Nephron (organoid): ENCODE results near the gene BCAR3.

Experiments
- H3K27ac Mint-ChIP-seq, 3 experiments: 2 replicates each; pipeline ENCODE4 v1.8.0; 2020; ENCODE audit warnings: mixed read lengths in 3 of 3, mild to moderate bottlenecking in 2 of 3, moderate library complexity in 1 of 3
- H3K27me3 Mint-ChIP-seq: 2 replicates; pipeline ENCODE4 v1.8.0; 2021; ENCODE audit warnings: low read depth, mild to moderate bottlenecking, moderate library complexity, mixed read lengths
- H3K36me3 Mint-ChIP-seq: 2 replicates; pipeline ENCODE4 v1.8.0; 2020; ENCODE audit warnings: low read depth, mixed read lengths
- H3K4me1 Mint-ChIP-seq: 2 replicates; pipeline ENCODE4 v1.8.0; 2020; ENCODE audit warnings: mixed read lengths
- H3K4me3 Mint-ChIP-seq, 3 experiments: 2 replicates each; pipeline ENCODE4 v1.8.0; 2020; ENCODE audit warnings: mild to moderate bottlenecking in 3 of 3, mixed read lengths in 3 of 3, moderate library complexity in 2 of 3
- H3K9me3 Mint-ChIP-seq: 2 replicates; pipeline ENCODE4 v1.8.0; 2020; ENCODE audit warnings: mixed read lengths
- TF ChIP-seq, protein P1 (sequence below), 3 experiments: fragments of 200-600 bp; sonication (generic); IDR thresholded peaks; one replicate each; pipeline ENCODE4 v1.5.0; 2021; ENCODE audit warnings: antibody characterized with exemption in 3 of 3; ENCODE audit not compliant: unreplicated experiment in 3 of 3

BCAR3 gene

DNA sequence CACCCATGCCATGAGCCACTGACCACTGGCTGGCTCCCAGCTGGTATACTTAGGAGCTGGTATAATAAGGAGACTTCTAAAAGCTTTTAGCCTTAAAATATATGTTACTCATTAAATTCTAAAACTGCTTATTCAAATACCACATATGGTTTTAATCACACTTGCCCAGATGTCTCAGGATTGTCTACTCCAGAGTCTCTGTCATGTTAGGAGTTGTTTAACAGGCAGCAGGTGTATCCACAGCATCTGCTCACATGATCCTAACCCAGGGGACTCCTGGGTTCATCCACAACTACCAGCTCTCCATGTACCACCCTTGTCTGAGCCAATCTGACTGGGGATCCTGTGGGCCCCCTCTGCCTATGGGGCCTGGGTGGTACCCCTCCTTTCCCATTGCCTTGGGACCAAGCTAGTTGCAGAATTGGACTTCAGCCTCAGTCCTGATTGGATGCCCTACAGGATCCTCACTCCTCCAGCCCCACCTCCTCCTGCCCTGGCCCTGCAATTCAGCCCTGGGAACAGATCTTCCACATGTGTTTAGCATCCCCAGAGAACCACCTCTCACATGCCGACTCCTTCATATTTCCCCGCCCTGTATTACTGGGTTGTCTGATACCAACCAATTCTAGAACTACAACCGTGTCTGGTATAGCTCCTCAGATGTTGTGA, 61.3 kb downstream of the BCAR3 start:
- H3K27me3 Mint-ChIP-seq: peaks cover 3% of the 10 kb centered on the region
- no peaks in the 10 kb centered on the region for H3K36me3 Mint-ChIP-seq
- peak overlapping the region in 1 of 3 experiments; percentile 9 for H3K27ac Mint-ChIP-seq
- H3K4me3 Mint-ChIP-seq: no peak overlapping the region
- peaks cover 44% of the 10 kb centered on the region for H3K4me1 Mint-ChIP-seq
- no peaks in the 10 kb centered on the region for H3K9me3 Mint-ChIP-seq
- TF ChIP-seq, protein P1, sequence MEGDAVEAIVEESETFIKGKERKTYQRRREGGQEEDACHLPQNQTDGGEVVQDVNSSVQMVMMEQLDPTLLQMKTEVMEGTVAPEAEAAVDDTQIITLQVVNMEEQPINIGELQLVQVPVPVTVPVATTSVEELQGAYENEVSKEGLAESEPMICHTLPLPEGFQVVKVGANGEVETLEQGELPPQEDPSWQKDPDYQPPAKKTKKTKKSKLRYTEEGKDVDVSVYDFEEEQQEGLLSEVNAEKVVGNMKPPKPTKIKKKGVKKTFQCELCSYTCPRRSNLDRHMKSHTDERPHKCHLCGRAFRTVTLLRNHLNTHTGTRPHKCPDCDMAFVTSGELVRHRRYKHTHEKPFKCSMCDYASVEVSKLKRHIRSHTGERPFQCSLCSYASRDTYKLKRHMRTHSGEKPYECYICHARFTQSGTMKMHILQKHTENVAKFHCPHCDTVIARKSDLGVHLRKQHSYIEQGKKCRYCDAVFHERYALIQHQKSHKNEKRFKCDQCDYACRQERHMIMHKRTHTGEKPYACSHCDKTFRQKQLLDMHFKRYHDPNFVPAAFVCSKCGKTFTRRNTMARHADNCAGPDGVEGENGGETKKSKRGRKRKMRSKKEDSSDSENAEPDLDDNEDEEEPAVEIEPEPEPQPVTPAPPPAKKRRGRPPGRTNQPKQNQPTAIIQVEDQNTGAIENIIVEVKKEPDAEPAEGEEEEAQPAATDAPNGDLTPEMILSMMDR (IDR thresholded peaks at IDR 0.05; ENCODE audit: unreplicated experiment in 3 of 3): no peak

- H3K4me1 Mint-ChIP-seq: peaks cover 50% of the 10 kb centered on the region
- TF ChIP-seq, protein P1 (IDR thresholded peaks at IDR 0.05; ENCODE audit: unreplicated experiment in 3 of 3): no peak
- peak overlapping the region in 2 of 3 experiments; percentile 37 to 43 for H3K27ac Mint-ChIP-seq
- no peak overlapping the region for H3K4me3 Mint-ChIP-seq
- H3K9me3 Mint-ChIP-seq: no peaks in the 10 kb centered on the region
- H3K36me3 Mint-ChIP-seq: no peaks in the 10 kb centered on the region
- H3K27me3 Mint-ChIP-seq: peaks cover 3% of the 10 kb centered on the region
Observed at GRCh38 chr1:93619507-93620171, 62.0 kb downstream of the BCAR3 start.

DNA sequence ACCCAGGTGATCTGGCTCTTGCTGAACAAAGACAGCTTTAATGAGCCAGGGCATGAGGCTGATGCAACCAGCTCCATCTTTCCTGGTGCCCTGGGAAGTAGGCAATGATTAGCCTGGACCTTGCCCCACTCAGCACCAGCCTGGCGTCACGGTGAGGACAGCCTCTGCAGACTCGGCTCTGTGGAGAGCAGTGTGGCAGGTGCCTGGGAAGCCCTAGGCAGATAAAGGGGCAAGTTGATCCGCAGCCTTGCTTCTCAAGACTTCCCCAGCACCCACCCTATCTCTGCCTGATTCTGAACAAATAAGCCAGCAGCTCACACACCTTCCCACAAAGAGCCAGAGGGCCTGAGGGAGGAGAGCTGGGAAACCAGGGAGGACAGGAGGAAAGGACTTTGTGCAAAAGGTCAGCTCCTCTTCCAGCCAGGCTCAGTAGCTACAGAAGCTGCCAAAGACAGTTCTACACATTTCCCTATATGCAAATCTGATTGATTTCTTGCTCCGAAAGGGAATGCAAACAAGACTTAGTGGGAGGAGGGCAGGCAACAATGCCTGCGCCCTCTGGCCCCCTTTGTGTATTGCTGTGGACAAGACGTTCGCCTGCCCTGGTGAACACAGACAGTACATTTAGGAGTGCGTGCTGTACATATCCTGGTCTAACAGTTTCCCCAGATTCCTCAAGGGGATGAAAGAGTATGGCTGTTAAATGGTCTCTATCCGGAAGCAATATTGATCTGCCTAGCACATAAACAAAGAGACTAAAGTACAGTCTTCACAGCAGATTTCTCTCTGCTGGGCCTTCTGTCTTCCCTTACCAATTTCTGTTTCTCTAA, 63.8 kb downstream of the BCAR3 start:
- Mint-ChIP-seq H3K36me3 (no peaks in the 10 kb centered on the region), H3K27me3 (peaks cover 3% of the 10 kb centered on the region), H3K4me3 (peak overlapping the region in 1 of 3 experiments; percentile 42), H3K27ac (peak overlapping the region; percentile 90 to 97 (median 96)), H3K9me3 (no peaks in the 10 kb centered on the region), H3K4me1 (peaks cover 67% of the 10 kb centered on the region)
- TF ChIP-seq, protein P1 (IDR thresholded peaks at IDR 0.05; ENCODE audit: unreplicated experiment in 3 of 3): no peak

DNA sequence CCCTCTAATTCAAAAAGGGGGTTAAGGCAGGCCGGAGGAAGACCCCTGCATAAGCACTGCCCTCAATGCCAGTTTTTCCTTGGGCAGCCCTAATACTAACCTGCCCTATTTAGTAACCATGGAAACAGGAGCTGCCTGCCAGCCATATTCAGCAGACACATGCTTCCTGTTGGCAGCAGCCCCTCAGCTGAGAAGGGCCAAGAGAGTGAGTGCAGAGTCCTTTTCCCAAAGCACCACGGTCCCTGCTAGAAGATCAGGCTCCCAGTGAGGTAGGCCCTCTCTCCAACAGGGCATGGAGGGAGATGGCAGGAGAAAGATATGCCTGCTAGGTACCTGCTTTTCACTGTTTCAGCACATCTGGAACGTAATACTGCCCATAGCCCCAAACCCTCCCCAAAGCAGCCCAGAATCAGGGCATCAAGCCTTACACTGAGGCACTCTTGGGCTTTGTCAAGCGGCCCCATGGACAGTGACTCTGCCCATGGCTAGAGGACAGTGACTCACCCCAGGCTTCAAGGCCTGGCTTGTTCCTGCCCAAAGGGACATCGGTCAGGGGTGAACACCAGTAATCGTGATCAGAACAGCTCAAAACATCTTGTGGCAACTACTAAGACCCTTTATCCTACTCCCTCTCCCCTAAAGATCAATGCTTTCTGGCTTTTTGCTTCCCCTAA, 64.5 kb downstream of the BCAR3 start:
- TF ChIP-seq, protein P1 (IDR thresholded peaks at IDR 0.05; ENCODE audit: unreplicated experiment in 3 of 3): no peak

DNA sequence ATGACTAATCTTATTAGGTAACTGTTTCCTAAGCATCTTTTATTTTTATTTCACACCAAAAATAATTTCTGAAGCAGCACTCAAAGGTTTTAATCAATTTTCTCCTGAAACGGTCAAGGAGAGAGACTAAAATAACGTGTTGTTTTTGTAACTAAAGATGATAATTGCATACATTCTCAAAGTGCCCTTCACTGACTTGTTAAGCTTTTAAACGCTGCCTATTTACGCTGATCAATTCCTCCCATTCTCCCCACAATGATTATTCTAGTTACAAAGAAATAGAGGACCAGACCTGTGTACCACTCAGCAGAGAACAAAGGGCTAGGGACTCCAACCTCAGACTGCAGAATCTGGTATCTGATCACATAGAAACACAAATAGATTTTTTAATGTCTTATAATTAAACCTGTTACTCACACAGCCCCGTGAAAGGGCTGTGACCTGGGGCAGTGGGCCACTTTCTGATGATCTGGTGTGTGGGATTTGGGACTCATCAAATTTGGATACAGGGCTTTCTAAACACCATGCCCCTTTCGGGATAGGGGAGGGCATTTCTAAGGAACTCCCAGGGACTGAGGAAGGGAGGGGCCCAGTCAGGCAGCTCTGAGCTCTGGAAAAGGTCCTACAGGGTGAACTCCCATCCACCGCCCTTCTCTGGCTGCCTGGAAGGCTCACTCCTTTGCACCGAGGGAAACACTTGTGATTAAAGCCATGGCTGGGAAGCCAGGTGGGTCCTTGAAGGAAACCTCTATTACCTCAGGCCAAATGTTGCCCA, 65.2 kb downstream of the BCAR3 start:
- H3K4me1 Mint-ChIP-seq: peaks cover 82% of the 10 kb centered on the region
- peak overlapping the region; percentile 27 to 96 (median 79) for H3K27ac Mint-ChIP-seq
- H3K4me3 Mint-ChIP-seq: no peak overlapping the region
- H3K9me3 Mint-ChIP-seq: no peaks in the 10 kb centered on the region
- no peaks in the 10 kb centered on the region for H3K36me3 Mint-ChIP-seq
- TF ChIP-seq, protein P1 (IDR thresholded peaks at IDR 0.05; ENCODE audit: unreplicated experiment in 3 of 3): no peak
- peaks cover 2% of the 10 kb centered on the region for H3K27me3 Mint-ChIP-seq

More for the DNA sequence above, 64.5 kb downstream of the BCAR3 start:
- no peaks in the 10 kb centered on the region for H3K36me3 Mint-ChIP-seq
- peak overlapping the region in 1 of 3 experiments; percentile 42 for H3K4me3 Mint-ChIP-seq
- H3K4me1 Mint-ChIP-seq: peaks cover 75% of the 10 kb centered on the region
- no peaks in the 10 kb centered on the region for H3K9me3 Mint-ChIP-seq
- peak overlapping the region; percentile 90 to 97 (median 96) for H3K27ac Mint-ChIP-seq
- peaks cover 3% of the 10 kb centered on the region for H3K27me3 Mint-ChIP-seq
